Measurements from ENCODE around the gene TASP1.

The TASP1 gene

GRCh38 chr20:13428684-13429083 lies 210.0 kb downstream of the TASP1 start:
- DNase-seq: no peak

- DNase-seq: no peak
Observed at GRCh38 chr20:13426870-13427269, 211.9 kb downstream of the TASP1 start.

DNA sequence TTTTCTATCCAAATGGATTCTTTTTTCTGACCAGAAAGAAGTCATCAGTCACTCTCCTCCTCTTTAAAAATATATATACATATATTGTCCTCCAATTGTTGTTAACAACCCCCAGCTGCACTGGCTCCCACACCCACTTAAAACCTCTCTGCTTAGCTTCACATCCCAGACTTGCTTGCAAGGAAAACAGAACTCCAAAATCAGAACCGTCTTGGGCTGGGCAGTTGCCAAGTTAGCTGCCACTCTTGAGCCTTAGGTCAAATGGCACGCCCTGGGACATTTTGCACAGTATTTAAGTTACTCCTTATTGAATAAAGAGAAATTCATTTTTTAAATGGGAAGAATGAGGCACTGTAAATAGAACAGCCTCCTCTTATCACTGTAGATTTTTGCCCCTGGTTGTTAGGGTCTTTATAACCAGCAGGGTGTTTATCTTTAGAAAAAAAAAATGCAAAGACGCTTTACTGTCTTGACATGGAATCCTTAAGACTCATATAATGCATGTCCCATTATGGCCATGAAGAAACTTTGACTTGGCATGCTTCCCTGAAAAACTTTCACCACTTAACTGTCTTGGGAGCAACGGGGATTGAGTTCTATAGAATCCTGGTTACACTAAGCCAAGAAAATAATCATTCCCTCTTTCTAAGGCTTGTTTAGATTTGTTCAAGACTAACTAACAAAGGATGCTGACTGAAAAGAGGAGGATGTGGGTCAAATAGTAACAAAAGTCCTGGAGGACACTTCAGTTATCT lies 213.2 kb downstream of the TASP1 start:
- DNase-seq: no peak

DNA sequence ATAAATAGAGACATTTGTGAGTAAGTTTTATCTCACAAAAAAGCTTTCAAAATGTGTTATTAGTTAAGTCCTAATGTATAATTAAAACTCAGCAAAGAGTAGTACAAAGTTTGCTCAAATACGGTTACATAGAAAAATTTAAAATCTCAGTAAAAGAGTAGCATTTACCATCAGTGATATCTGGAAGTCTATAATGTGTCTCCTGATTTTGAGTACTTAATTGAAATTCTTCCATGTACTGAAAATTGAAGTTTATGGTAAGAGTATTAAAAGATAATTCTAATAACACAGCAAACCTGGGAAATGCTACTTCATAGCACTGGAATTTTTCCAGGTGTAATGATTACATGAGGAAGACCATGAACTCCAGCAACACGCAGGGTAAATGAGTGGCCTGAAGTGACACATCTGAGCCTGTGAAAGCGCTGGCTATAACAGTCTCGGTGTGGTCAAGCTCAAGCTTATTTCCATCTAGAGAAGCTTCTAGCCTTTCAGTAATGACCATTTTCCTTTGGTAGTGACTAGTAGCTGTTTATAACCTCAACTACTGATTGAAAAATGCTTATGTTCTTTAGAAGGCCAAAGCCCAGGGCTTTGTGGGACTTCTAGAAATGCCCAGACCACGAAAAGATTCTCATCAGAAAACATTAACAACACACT lies 214.4 kb downstream of the TASP1 start:
- no peak for DNase-seq

DNA sequence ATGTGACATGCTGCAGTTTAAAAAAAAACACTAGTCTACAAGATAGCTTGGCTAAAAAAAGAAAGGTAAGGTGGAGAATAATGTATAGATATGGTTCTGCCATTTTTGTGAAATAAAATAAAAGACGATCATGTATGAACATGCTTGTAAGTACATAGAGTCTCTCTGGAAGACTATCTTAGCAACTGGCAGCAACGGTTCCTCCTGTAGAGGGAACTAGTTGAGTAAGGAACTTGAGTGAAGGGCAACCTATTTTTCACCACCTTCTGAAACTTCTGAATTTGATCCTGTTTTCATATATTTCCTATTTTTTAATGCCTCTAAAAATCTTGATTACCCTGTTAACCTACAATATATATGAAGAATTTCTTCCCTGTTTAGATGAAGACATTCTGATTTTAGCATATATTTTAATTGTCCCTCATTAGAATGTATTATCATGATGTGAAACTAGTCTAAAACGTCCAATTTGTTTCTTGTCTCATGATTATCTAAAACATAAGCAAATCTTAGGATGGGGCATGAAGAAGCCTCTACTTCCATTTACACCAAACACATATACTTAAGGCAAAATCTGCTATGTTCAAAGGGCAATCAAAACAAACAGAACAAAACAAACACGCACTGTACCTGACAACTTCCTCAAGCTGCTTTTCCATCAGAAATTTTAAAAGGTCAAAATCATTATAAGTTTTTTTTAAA lies 215.1 kb downstream of the TASP1 start:
- DNase-seq: no peak

DNA sequence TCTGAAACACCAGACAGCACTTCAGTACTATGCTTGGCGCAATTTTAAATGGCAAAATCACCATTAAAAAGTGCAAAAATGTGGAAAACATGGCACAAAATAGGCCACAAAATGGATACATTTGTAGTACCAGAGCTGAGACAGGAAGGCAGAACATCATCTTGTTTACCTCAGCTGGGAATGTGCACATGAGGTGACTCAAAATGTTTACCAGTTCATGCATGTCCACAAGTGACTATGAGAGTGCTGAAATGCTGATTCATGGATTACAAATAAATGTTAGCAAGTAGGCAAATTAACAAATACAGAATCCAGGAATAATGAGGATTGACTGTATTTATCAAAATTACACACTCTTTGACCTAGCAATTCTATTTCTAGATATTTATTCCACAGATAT lies 216.1 kb downstream of the TASP1 start:
- no peak for DNase-seq

- DNase-seq: no peak
Observed at GRCh38 chr20:13420625-13421024, 218.1 kb downstream of the TASP1 start.

- DNase-seq: no peak
Observed at GRCh38 chr20:13419477-13419876, 219.3 kb downstream of the TASP1 start.

- DNase-seq: no peak
Observed at GRCh38 chr20:13418263-13419229, 220.2 kb downstream of the TASP1 start.

- no peak for DNase-seq
Observed at GRCh38 chr20:13416531-13416930, 222.2 kb downstream of the TASP1 start.

DNA sequence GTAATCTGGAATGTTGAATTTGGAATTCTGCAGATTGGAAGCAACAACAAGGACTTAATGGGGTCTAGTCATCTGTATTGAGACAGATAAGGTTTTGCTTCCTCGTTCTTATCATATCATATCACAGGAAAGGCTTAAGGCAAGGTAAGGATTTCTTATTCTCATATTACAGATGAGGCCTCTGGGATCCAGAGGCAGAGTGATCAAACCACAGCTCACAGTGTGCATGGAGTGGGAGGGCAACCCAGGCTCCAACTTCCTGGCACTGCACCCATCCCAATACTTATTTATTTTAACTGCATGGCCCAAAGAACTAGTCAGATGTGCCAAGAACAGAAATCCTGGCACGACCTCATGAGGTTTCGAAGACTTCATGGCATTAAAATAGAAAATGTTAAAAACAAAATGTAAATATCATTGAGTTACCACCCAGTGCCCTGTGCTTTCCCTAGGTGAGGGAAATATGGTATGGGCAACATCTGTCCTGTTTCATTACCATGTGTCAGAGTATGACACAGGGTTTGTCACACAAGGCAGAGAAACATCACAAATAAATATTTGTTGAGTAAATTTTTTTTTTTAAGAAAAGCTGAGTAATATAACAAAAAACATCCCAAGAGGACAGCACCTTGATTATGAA lies 225.8 kb downstream of the TASP1 start:
- no peak for DNase-seq

- no peak for DNase-seq
Observed at GRCh38 chr20:13404293-13404692, 234.4 kb downstream of the TASP1 start.

- no peak for DNase-seq
Observed at GRCh38 chr20:13403453-13403852, 235.3 kb downstream of the TASP1 start.

GRCh38 chr20:13402986-13403385 lies 235.7 kb downstream of the TASP1 start:
- no peak for DNase-seq

GRCh38 chr20:13402171-13402760 lies 236.5 kb downstream of the TASP1 start:
- no peak for DNase-seq

DNA sequence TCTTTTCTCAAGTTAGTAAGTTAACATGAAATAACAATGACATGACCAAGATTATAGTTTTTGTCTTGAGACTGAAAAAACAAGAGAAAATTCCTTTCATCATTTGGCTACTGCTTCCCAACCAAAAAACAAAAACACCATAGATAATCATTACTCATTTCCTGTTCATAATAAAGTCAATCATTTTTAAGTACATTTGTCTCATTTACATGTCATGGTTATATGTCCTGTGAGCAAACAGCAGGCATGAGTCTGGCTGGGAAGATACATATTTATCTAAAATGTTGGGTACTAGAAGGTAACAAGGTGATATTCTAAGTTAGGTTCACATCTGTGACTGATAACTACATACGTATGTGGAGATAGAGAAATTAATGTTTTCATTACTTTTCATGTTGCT lies 237.1 kb downstream of the TASP1 start:
- DNase-seq: no peak

DNA sequence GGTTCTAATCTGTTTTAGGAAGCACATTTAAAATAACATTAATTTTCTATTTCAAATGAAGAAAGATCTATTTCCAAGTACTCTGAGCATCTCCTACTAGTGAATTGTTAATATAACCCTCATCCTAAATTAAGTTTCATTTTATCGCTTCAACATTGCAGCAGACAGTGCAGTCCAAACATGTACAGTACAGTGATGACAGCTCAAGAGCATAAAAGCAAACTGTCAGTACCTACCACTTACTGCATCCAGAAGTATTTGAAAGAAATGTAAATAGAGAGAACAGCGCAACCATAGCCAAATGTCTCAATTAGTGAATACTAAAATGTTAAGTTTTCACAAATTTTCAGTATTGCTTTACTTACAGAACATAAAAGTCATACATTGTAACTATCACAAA lies 238.3 kb downstream of the TASP1 start:
- no peak for DNase-seq

DNA sequence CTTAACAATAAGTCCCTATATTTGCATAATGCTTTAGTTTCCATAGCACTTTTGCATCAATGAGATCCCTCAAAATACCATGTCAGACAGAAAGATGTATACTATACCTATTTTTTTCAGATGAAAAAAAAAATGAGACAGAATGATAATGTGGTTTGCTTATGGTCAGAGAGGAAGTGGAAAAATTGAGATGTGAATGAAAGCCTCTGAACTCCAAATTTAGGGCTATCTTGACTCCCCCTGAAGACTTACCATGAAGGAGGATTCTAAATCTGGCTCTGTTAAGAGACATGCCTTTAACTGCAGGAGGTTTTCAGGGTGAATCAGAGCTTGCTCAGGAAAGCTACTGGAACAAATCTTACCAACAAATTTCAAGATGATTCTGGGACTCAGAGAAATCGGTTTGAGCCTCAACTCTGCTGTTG lies 241.4 kb downstream of the TASP1 start:
- DNase-seq: no peak

GRCh38 chr20:13396826-13397225 lies 241.9 kb downstream of the TASP1 start:
- DNase-seq: no peak

DNA sequence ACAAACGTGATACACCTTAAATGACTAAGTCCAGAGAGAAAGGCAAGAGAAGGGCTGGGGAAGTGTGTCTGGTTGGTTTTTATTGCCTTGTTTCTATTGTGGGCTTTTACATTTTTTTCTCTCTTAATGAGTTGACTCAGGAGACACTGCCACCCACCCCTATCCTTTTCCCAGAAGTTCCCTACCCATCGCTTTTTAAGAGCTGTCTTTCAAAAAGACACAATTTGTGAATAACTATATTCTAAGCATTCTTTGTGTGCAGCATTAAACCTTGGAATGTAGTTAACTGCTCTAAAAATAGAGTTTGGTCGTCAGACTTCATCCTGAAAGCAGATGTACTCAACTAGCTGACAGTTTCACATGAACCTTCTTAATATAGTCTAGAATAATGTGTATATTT lies 242.7 kb downstream of the TASP1 start:
- no peak for DNase-seq

DNA sequence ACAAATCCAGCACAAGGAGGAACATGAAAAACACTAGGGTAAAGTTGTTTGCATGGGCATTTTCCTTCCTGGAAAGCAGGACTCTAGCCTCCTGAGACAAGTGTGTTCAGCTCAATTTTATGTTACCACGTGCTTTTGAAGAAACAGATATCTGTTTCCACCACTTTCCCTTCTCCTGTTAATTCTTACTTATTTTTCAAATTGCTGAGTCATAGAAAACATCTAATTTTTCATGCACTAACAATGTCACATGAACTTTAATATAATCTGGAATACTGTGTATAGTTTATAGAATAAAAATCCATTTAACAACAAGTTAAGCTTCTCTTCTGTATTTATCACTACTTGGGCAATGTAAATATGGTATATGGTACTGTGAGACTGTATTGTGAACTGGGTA lies 243.5 kb downstream of the TASP1 start:
- no peak for DNase-seq

DNA sequence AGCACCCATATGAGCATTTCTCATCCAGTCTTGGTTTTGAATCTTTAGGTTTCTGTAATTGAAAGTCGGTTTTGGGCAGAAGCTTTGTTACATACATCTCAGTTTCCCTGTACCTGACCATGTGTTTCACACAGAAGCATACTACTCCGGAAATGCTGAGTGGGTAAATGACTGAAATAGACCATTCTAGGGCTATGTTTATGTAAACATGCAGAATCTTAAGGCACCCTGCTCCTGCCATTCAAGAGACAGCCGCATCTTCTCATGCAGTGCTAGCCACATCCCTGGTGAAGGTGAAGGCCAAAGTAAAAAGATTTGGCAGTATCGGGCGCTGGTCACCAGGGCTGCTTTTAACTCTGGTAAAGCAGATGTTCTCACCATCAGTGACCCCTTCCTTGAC lies 246.3 kb downstream of the TASP1 start:
- no peak for DNase-seq
